Left hindlimb (tissue), 1 donor: ENCODE data around the gene RGS17.
"Not testable (repeated sequence)": the region's sequence is repeated elsewhere in the genome, so short reads cannot be mapped to it uniquely, and the experiment has no call there.

Source experiments
- DNase-seq: peaks from one replicate; pipeline ENCODE4 v3.0.0-alpha.2; 2018

The RGS17 gene

GRCh38 chr6:153028286-153028685 lies 102.8 kb downstream of the RGS17 start:
- DNase-seq = no peak

GRCh38 chr6:153027480-153027879 lies 103.6 kb downstream of the RGS17 start:
- no peak for DNase-seq

- DNase-seq = no peak
Measured at GRCh38 chr6:153024709-153025017, 106.4 kb downstream of the RGS17 start.

GRCh38 chr6:153023977-153024708 lies 106.9 kb downstream of the RGS17 start:
- DNase-seq = no peak

- DNase-seq = no peak
Measured at GRCh38 chr6:153018355-153018754, 112.7 kb downstream of the RGS17 start.

- DNase-seq = no peak
Measured at GRCh38 chr6:153016846-153017245, 114.2 kb downstream of the RGS17 start.

- no peak for DNase-seq
Measured at GRCh38 chr6:153015094-153015640, 115.9 kb downstream of the RGS17 start.

GRCh38 chr6:153013438-153013837 lies 117.6 kb downstream of the RGS17 start:
- DNase-seq = no peak

GRCh38 chr6:153012856-153013255 lies 118.2 kb downstream of the RGS17 start:
- DNase-seq = no peak

GRCh38 chr6:153003366-153003690 lies 127.8 kb downstream of the RGS17 start:
- no peak for DNase-seq

- peak; percentile 95 for DNase-seq
Measured at GRCh38 chr6:153002613-153003365, 128.3 kb downstream of the RGS17 start, which contains the start of gene MTRF1L. Gene MTRF1L, minus strand, starts transcription at chr6:153002709. Its CDS starts 24 bp downstream, at chr6:153002685.

- DNase-seq = no peak
Measured at GRCh38 chr6:153001767-153002612, 129.1 kb downstream of the RGS17 start.

GRCh38 chr6:153000790-153001189 lies 130.3 kb downstream of the RGS17 start:
- DNase-seq = not testable (repeated sequence)

GRCh38 chr6:153000243-153000642 lies 130.8 kb downstream of the RGS17 start:
- no peak for DNase-seq

- DNase-seq = not testable (repeated sequence)
Measured at GRCh38 chr6:152999538-152999937, 131.5 kb downstream of the RGS17 start.

- DNase-seq = no peak
Measured at GRCh38 chr6:152993847-152994246, 137.2 kb downstream of the RGS17 start.

GRCh38 chr6:152993431-152993830 lies 137.7 kb downstream of the RGS17 start:
- no peak for DNase-seq

GRCh38 chr6:152986978-152987377 lies 144.1 kb downstream of the RGS17 start:
- no peak for DNase-seq

GRCh38 chr6:152985300-152985699 lies 145.8 kb downstream of the RGS17 start:
- DNase-seq = not testable (repeated sequence)

GRCh38 chr6:152984513-152984872 lies 146.6 kb downstream of the RGS17 start:
- DNase-seq = no peak

- peak; percentile 86 for DNase-seq
Measured at GRCh38 chr6:152983637-152984512, 147.2 kb downstream of the RGS17 start.
